Stimulated activated CD8-positive, alpha-beta memory T cell treated with anti-CD3 and anti-CD28 coated beads, Interleukin-4, amount 100 ng/mL, for 1 hour (primary cell): Measurements from ENCODE around the gene CENPL.
"Not testable (repeated sequence)": the region's sequence is repeated elsewhere in the genome, so short reads cannot be mapped to it uniquely, and the experiment has no call there.

ENCODE experiments used
- DNase-seq, 2 donors: peaks; one replicate each; pipeline ENCODE4 v3.0.0-alpha.2; 2020; ENCODE audit warnings: low read depth in 2 of 2, low spot score in 1 of 2

The CENPL gene

DNA sequence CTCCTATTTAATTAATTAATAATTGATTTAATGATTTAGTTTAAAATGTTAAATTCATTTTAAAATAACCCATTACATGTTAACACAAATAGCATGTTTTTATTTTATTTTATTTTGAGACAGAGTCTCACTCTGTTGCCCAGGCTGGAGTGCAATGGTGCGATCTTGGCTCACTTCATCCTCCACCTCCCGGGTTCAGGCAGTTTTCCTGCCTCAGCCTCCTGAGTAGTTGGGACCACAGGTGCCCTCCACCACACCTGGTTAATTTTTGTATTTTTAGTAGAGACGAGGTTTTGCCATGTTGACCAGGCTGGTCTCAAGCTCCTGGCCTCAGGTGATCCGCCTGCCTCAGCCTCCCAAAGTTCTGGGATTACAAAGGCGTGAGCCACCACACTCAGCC, 34.9 kb upstream of the CENPL start:
- DNase-seq, result not testable (repeated sequence)

DNA sequence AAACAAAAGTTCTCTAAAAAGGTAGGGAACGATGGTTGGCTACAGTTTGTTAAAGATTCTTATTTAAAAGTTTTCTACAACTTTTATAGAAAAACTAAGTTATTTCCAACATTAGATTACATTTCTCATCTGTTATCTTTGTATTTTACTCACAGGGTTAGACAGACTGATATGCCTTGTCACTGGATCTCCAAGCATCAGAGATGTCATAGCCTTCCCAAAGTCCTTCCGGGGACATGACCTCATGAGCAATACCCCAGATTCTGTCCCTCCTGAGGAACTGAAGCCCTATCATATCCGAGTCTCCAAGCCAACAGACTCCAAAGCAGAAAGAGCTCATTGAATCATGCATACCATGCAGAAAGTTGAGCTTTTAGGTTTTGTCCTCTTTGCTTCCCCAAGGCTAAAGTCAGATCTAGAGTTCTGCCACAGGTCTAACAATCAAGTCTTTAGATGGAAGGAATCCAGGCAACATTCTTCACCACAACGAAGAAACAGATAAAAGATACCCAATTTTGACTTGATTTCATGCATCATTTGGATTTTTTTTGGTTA, 32.8 kb upstream of the CENPL start:
- DNase-seq, result no peak

DNA sequence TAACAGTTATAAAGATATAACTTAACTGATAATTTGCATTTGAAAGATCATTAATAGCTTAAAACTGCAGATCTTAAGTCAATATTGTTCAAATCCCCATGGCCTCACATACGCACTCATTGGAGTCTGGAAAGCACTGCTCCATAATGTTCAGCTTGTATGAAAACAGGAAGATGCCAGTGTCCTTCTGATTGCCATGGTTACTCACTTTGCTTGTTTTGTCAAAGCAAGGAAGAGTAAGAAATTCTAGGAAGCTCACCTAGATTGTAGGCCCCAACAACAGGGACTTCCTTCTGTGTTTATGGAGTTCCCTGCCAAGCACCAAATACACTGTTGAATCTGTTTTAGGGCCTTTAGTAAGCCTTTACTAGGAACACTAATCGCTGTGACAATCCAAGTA, 32.2 kb upstream of the CENPL start:
- no peak for DNase-seq

DNA sequence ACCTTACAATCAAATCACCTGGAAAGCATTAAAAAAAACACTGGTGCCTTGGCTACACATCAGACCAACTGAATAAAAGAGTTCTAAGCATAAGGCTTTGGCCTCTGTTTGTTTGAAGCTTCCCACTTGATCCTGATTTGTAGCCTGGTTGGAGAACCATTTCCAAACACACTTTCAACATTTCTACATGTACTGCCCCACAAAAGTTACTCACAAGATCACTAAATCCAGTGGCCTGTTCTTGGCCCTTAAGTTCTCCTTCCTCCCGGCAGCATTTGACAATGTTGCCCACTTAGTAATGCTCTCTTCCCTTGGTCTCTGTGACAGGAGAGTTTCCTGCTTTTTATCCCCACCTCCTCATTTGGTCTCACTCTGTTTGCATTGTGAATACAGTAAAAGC, 31.3 kb upstream of the CENPL start:
- no peak for DNase-seq

DNA sequence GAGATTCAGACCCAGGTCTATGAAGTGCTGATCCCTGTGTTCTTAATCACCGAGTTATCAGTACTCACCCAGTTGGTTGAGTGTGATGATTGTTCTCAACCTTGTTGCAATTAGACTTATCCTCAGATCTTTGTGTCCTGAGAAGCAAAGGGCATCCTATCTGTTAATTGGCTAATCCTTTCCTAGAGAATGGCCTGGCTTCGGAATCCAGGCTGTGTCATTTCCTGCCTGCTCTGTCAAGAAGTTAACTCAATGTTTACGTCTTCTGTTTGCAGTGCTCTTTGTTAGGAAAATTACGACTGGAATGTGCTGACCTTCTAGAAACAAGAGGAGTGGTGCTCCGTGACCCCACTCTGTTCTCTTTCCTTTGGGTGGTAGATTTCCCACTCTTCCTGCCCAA, 28.4 kb upstream of the CENPL start:
- no peak for DNase-seq

DNA sequence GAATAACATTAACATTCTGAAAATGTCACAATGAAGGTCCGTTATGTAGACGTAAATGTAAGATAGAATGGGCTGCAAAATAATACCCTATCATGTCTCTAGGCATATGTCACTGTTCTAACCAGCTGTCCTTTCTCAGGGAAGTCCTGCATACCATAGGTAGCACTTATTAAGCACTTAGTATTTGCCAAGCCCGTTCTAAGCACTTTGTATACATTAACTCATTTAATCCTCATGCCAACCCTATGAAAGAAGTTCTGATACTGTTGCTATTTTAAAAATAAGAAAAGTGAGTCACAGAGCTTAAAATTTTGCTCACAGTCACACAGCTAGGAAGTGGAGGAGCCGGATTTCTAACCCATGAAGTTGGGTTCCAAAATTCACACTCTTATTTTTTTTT, 27.4 kb upstream of the CENPL start:
- no peak for DNase-seq

DNA sequence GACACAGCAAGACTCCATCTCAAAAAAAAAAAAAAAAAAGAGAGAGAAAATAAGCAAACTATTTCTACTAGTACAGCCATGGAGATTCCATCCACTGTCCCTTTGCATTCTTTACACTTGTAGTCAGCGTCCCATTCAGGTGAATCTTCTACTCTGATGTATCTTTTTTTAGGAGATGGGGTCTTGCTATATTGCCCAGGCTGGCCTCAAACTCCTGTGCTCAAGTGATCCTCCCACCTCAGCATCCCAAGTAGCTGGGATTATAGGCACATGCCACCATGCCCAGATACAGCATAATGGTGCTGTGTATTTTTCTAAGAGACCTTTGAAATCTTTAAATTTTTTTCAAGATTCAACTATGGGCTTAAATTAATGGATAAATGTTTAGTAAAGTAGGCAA, 8.1 kb upstream of the CENPL start:
- no peak for DNase-seq

DNA sequence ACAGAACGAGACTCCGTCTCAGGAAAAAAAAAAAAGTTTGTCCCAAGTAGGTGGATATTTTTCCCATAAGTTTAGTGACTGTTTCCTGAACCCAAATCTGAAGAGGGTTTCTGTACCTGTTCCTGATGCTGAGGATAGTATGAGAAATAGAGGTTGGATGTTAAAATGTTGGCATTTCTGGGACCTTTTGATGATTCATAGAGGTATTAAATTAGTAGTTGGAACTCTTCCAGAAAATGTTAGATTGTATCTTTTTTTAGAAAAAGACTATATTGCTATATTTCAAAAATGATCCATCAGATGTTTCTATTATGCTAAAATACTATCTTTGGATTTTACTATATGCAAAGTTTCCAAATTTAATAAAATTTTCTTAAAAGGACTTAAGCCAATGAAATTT, 2.9 kb upstream of the CENPL start:
- no peak for DNase-seq

DNA sequence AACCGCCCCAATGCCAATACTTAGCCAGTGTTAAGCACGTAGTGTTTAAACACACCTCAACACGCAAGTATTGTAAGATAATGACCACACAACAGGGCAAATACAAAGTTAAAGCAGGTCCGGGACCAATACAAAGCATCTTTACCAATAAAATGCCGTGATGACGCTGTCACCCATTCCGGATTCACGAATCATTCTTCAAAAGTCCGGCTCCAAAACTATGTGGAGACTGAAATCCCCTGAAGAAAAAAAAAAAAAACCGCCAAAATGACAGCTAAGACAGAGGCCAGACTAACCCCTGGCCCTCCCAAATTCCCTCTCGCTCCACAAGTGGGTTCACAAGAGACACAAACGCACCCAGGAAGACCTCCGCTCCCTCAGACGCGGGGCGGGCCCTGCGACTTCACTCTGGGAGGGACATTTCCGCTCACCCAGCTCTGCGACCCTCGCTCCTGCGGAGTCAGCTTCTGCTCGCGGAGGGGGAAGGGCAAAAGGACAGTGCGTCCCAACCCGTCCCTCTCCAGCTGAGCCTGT, 835 bp downstream of the CENPL start:
- no peak for DNase-seq

DNA sequence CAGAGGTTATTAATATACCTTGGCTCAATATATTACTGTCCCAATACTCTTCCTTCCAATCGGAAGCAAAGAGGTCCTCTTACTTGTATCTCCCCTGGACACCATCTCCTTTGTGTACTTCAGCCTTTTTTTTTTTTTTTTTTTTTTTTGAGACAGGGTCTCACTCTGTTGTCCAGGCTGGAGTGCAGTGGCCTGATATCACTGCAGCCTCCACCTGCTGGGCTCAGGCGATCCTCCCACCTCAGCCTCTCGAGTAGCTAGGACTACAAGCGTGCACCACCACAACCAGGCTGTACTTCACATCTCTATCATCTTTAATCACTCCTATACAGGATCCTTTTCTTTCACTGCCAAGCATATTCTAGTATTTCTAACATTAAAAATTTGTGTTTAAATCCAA, 3.0 kb downstream of the CENPL start:
- no peak for DNase-seq

DNA sequence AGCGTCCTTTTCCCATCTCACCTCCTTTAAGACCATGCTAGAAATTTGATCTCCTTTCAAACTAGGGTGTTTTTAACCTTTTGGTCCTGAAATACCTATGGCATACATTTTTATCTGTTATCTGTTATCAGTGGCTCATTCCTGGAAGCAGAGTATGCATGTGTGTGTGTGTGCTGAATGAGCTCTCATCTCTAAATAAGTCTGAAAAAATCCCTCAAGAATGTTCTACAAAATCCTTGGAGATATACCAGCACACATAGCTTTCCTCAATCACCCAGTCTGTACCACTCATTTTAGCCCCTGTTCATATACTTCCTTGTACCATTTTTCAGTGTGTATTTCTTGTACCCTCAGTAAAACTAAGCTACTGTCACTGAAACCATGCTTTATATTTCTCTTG, 6.2 kb downstream of the CENPL start:
- DNase-seq, result no peak

DNA sequence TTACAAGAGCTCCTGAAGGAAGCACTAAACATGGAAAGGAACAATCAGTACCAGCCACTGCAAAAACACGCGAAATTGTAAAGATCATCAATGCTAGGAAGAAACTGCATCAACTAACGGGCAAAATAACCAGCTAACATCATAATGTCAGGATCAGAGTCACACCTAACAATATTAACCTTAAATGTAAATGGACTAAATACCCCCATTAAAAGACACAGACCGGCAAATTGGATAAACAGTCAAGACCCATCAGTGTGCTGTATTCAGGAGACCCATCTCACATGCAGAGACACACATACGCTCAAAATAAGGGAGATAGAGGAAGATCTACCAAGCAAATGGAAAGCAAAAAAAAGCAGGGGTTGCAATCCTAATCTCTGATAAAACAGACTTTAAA, 11.0 kb downstream of the CENPL start:
- not testable (repeated sequence) for DNase-seq

DNA sequence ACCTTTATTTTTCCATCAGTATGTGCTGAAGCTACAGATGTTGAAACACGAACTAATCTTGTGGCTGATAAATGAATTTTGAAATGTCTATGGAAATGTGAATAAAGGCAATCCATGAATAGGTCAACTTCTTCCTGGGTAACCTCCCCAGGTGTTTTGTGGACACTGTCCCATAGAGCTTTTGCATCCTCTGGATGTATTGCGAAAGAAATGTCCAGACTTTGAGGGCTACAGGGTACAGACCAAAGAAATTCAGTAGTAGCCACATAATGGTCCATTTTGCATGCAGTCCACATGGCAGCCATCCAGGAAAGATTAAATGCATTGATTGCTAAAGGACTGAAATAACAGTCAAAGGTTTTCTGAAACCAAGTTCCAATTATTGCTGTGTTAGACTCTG, 21.7 kb downstream of the CENPL start:
- no peak for DNase-seq

DNA sequence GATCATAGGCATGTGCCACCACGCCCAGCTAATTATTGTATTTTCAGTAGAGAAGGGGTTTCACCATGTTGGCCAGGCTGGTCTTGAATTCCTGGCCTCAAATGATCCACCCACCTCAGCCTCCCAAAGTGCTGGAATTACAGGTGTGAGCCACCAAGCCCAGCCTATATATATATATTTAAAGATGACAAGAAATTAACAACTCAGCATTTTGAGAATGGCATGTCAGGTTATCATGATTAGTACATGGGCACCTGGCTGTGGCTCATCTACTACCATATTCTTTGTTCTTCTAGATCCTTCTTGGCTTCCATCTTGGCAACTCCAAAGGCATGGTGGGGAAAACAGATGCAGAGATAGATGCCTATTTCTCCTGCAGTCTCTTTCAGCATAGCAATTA, 24.7 kb downstream of the CENPL start:
- DNase-seq, result not testable (repeated sequence)

DNA sequence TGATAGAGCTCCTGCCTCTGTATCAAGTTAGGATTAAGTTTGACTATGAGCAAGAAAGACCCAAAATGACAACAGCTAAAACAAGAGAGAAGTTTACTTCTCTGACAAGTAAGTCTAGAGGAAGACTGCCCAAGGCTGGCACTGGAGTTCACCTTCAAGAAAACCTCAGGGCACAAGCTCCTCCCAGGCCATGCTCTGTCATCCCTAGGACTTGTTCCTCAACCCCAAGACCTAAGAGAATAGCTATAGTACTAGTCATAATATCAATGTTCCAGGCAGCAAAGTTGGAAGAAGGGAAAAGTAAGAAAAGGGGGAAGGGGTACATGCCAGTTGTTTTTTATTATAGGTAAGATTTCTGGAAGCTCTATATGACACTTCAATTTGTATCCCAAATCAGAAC, 26.6 kb downstream of the CENPL start:
- no peak for DNase-seq

DNA sequence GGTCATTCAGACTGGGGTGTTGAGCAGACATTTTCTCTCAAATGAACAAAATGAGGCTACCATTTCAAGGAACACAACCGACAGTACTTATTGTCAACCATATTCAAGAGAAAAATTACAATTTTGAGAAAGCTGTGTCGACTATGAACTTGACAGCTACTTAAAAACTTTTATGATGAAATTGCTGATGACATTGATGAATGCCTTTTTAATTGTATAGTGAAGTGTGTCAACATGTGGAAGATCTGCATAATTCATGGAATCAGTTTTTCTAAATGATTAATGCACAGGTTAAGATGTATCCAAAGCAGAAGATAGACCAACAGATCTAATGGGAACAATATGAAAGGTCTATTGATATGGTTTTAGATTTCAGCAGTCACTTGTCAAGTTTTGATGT, 34.8 kb downstream of the CENPL start:
- DNase-seq, result no peak

DNA sequence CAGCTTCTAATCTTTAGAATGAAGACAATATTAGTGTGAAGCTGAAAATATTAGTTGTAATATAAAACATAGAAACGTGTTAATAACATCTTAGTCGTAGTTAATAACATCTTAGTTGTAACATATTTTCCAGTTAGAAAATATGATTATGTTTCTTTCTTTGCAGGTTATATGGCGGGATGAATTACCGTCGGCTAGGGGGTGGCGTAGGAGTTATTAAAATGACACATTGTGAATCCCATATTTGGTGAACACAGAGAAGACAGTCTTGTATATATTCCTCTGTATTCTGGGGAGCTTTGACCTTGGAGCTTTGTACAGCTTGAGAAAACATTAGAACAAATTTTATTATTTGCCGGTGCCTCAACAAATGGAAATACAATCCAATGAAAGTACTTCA, 39.7 kb downstream of the CENPL start:
- no peak for DNase-seq

DNA sequence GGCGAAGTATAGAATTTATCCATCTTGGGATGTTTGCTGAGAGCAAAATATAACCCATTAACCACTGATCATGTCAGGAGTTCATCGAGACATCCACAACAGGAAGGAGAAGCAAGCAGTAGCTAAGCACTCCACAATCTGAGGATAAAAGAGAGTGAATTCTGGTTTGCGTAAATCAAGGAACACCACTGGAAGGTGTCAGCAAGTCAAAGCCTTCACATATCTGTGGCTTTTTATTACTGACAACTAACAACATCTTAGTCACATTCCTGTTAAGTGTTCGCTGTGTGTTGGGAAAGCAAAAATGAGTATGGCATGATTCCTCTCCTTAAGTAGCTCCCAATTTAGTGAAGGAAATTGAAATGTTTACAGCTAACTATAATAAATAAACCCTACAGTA, 44.7 kb downstream of the CENPL start:
- DNase-seq, result no peak

DNA sequence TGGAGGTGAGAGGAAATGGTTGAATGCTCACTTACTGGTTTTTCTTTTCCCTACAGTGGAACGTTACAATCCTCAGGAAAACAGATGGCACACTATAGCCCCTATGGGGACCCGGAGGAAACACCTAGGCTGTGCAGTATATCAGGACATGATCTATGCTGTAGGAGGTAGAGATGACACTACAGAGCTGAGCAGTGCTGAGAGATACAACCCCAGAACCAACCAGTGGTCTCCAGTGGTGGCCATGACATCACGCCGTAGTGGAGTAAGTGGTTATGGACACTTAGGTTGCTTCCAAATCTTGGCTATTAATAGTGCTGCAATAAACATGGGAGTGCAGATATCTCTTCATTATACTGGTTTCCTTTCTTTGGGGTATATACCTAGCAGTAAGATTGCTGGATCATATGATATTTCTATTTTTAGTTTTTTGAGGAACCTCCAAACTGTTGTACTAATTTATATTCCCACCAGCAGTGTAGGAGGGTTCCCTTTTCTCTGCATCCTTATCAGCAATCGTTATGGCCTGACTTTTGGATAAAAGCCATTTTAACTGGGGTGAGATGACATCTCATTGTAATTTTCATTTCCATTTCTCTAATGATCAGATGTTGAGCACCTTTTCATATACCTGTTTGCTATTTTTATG, 49.0 kb downstream of the CENPL start:
- DNase-seq, result no peak

DNA sequence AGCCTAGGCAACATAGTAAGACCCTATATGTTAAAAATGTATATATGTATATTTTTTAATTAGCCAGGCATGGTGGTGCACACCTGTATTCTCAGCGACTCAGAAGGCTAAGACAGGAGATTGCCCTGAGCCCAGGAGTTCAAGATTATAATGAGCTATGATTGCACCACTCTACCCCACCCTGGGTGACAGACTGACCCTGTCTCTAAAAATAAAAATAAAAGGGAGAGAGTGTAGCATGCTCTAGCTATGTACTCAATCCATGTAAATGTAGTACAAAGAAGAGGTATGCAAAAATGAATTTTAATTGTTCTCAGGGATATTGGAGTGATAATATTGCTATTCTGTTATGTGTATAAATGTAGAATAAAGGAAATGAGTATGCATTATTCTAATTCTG, 53.1 kb downstream of the CENPL start:
- DNase-seq, result no peak

DNA sequence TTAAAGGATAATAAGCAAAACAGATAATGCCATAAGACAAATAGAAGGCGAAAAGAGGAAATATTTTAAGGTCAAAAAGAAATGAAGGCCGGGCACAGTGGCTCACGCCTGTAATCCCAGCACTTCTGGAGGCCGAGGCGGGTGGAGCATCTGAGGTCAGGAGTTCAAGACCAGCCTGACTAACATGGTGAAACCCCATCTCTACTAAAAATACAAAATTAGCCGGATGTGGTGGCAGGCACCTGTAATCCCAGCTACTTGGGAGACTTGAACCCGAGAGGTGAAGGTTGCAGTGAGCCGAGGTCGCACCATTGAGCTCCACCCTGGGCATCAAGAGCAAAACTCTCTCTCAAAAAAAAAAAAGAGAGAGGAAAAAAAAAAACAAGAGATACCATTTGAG, 54.4 kb downstream of the CENPL start:
- DNase-seq, result not testable (repeated sequence)

DNA sequence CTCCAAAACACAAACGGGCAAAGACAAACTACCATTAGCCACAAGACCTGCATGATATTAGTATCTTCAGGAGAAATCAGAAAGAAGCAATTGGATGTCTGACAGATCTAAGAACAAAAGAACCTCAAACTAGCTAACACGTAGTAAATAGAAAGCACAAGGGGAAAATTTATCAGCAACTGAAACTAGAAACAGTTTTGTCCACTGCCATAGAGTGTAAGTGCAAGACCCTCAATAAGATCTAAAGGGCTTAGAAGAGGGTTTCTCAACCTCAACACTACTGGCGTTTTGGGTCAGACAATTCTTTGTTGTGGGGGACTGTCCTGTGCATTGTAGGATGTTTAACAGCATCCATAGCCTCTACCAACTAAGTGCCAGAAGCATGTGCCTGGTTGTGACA, 55.9 kb downstream of the CENPL start:
- no peak for DNase-seq

DNA sequence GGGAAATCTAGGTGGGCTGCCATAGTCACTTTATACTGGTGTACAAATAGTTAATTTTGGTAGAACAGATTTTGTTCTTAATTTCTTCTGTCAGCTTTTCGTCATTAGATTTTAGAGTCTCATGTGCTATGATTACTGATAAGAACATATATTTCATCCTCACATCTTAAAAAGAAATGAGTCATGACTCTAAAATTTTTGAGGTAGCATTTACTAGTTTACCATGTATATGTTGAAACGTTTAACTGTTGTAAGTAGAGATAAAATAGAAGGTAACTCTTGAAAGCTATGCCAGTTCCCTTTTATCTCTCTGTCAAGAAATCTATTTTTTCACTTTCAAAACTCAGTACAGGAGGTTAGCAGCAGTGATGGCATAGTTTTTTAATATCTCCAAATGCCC, 56.5 kb downstream of the CENPL start:
- DNase-seq, result no peak
